ENCODE data around the gene DNASE2B.

The DNASE2B gene

GRCh38 chr1:84398175-84399155 lies at the start of gene DNASE2B:
DNASE2B (plus strand) TSS chr1:84398484; CDS start chr1:84398565, 81 bp downstream.
- DNase-seq: no peak

DNA sequence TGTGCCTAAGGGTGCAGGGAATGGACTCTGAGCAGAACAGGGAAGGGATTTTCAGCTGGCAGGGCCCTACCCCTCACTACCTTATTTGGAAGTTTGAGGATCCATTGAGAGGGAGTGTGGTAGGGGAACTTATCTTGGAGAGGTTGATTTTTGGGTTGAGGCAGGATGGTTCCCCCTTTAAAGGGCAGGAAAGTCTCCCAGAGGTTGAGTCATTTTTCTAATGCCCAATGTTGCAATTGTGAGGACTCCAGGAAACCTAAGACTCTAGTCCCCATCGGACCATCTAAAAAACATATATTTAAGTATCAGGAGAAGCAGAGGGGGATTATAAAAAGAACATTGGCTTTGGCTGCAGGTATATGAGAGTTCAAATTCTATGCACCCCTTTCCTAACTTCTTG lies 49.5 kb upstream of the DNASE2B start:
- DNase-seq: no peak

- no peak for DNase-seq
Measured at GRCh38 chr1:84350104-84350503, 48.2 kb upstream of the DNASE2B start.

DNA sequence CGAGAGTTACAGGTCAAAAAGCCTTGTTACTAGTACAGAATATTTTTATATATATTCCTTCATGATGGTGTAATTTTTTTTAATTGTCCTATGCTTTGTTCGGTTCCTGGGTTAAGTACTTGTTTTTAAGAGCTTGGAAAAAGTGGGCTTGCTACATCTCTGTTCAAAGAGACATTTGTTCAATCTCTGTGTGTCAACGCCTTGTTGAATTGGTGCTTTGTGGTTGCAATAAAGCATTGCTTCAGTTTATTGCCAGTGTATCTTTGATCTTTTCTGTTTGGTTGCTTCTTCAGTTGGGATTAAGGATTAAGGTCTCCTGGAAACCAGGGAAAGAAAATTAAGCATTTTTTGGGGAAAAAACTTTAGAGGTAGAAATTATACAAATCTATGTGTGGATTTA lies 47.7 kb upstream of the DNASE2B start:
- DNase-seq: no peak

DNA sequence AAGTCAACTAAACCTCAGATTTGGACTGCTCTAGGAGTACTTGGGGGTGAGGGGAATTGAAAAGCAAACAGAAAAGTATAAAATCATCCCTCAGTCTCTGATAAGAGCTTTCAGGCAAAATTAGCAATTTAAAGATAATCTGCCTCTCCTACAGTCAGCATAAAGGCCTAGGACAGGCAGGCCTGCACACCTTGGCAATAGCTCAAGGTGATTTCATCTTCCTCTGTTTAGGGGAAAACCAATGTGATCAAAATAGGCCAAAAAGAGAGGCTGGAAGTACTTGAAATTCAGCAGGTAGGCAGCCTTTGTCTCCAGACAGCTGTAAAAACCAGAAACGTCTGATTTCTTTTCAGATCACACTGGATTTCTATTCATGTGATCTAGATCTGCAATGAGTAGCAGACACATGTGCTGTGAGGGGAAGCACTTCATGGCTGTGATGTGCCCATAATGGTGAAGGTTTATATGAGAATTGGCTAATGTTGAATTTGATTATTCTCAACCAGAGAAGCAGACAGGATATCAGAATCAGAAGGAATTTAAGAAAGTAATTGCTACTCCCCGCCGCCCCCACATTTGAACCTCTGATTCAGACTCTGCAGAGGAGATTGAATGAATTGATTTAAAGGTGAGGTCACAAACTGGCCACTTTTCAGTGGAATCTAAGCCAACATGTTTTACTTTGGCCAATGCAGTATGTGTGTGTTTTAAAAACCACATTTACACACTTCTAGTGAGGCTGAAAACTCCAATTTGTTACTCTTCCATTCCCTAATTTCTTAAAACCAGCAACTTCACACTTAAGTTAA lies 45.8 kb upstream of the DNASE2B start:
- DNase-seq: no peak

- DNase-seq: no peak
Measured at GRCh38 chr1:84353695-84354094, 44.6 kb upstream of the DNASE2B start.

DNA sequence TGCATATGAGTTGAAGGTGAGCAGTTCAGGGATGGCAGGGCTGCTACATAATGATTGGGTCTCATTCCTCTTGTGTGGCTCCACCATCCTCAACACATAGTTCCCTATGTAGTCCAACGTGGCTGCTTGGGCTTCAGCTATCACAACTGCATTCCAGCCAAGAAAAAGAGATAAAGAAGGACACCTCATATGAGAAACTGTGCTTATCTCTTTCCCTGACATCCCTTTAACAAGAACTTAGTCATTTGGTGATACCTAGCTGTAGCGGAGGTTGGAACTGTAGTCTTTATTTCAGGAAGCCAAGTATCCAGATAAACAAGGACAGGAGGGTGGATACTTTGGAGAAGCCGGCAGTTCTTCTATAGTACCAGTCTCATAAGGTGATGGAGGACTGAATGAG lies 42.7 kb upstream of the DNASE2B start:
- no peak for DNase-seq

DNA sequence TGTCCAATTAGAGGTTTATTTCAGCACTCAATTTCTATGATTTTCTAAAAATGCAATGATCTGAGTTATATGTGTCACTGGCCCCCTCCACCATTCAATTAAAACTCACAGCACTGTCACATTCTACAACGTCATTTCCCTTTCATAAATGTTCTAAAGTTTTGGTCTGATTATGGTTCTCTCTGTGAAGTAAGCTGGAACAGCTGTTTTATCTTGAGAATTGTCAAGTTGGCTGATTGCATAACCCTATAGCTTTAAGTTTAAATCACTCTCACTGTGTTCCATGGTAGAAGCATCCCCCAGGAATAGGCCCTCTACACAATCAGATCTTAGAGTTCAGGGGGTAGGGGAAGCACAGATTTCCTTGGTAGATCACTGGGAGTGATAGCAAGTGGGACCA lies 41.4 kb upstream of the DNASE2B start:
- DNase-seq: no peak

DNA sequence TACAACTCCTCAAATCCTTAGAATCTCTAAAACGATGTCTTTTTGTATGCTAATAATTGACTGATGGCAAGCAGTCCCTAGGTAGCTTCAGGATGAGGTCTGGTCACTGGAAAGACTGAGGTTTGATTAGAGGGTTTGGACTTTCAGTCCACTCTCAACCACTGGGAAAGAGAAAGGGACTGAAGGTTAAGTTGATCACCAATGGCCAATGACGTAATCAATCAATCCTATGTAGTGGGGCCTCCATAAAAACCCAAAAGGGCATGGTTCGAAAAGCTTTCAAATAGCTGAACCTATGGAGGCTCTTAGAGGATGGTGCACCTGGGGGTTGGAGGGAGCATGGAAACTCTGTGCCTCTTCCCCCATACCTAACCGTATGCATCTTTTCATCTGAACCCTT lies 39.6 kb upstream of the DNASE2B start:
- DNase-seq: no peak

DNA sequence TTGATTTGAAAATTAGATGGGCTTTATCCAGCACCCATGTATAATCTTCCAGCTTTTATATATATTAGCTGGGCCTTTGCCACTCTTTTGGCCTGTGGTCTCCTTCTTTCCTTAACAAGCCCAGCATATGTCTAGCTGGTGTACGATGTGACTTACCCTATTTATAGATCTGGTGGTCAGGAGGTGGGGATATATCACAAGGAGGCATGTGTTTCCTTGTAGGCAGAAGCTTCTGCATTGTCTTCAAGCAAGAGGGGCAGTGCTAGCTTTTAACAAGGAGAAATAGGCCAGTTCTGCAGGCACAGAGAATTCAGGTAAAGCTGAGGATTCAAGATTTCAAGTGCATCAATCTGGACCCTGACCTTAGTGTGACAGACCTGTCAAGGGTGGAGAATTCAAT lies 38.0 kb upstream of the DNASE2B start:
- DNase-seq: no peak

DNA sequence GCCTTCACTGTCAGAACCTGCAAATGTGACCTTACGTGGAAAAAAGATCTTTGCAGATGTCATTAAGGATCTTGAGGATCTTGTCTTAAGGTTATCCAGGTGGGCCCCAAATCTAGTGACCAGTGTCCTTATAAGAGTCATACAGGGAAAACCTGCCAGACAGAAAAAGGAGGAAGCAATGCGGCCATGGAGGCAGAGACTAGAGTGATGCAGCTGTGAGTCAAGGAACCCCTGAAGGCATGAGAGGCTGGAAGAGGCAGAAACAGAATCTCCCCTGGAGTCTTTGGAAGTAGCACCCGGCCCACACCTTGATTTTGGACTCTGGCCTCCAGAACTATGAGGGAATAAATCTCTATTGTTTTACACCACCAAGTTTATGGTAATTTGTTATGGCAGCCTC lies 36.5 kb upstream of the DNASE2B start:
- no peak for DNase-seq

- no peak for DNase-seq
Measured at GRCh38 chr1:84363019-84363418, 35.3 kb upstream of the DNASE2B start.

DNA sequence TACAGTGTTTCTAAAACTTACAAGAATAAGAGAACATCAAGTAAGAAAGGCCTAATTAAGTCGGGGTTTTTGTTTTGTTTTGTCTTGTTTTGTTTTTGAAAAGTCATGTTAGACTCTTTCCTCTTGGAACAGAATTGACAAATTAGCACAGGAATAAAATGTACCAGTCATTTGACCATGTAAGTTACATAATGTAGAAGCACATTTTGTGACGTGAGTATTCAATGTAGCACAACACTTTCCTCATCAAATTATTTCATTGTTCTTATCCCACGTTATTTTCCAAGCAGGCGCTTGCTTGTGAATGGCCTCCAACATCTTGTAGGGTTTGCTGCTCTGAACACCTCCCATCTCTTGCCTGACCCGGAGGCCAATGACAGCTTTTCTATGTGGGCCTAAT lies 34.7 kb upstream of the DNASE2B start:
- DNase-seq: no peak

- peak; percentile 12 for DNase-seq
Measured at GRCh38 chr1:84365225-84366221, 32.8 kb upstream of the DNASE2B start.

DNA sequence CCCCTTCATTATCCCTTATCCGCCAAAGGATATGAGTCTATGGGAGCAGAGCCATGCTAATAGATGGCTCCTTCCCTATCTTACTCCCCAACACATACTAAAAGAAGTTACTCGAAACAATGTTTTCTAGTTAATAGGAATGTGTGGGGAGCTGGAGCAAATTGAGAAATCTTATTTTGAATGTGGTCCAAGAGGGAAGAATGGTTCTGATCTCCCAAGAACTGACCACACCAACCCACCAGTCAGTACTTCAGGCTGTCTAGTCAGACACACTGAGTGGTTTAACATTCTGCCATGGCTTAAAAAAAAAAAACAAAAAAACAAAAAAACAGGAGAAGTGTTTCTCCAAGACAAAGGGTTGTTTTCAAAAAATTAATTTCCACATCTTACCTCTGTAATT lies 31.5 kb upstream of the DNASE2B start:
- DNase-seq: no peak

DNA sequence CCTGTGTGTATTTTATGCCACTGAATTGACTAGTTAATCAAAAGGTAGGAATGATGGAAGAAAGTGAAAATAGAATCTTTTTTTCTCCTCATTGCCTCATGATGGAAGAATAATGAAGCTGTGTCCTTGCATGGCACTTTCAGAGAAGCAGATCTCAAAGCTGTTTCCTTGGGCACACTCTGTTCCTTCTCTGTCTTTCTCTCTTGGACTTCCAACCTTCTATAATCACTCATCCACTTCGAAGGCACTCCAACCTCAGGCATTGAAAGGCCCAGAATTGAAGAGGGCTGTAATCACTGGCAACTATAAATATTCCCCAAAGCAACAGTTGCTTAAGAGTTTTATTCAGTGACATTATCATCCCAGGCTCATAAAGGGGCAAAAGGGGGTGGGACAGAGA lies 31.1 kb upstream of the DNASE2B start:
- no peak for DNase-seq

DNA sequence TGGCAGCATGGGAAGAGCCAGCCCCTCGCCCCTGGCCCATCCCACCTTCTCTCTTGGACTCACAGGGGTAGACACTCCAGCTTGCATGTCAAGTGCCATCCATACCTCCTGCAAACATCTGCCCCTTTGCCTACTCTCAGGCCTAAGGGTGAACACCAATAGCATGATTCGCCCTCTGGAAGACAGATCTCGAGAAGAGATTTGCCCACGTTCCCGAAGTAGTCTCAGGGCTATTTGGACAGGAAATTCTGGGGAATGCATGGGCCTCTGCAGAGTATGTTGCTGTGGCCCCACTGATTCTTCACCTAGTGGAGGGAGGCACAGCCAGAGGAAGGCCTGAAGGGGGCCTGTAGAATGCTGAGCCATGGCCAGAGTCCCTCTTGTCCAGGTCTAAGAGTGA lies 29.8 kb upstream of the DNASE2B start:
- no peak for DNase-seq

DNA sequence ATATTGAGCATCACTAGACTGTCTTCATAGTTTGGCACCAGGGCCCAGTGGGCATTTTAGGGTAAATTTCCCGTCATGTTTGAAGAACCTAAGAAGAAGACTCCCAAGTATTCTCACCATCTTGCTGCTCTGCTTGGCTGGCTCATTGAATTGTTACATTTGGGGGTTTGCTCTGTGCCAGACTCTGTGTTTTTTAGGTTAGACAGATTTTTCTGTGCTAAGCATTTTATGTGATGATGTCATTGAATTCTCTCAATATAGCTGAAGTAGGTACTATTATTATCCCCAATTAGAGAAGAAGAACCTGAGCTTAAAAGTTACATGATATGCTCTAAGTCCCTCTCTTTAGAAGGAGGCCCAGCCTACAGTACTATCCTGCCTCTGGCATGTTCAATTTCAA lies 28.0 kb upstream of the DNASE2B start:
- no peak for DNase-seq

DNA sequence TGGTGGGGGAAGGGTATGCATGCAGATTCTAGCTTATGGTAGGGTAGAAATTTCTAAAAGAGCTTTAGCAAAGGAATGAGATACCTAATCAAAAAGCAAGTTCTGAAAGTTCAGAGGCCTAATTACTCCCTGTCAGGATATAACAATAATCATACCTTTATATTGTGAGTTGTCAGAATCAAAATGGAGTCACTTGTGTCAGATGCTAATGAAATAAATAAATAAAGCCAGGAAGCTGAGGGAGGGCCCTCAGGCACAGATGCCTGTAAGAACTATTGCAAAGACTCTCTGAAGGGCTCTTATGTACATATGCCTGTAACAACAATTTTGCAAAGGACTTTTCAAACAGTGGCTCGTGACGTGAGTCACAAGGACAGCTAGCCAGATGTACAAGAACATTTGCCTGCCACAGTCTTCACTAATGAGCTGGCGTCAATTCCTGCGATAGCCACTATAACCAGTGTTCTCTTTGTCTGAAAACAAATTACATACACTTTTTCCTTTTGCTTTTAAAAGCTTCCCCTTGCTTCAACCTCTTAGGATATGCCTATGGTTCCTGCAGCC lies 27.4 kb upstream of the DNASE2B start:
- DNase-seq: no peak

- no peak for DNase-seq
Measured at GRCh38 chr1:84373436-84374141, 24.7 kb upstream of the DNASE2B start.

DNA sequence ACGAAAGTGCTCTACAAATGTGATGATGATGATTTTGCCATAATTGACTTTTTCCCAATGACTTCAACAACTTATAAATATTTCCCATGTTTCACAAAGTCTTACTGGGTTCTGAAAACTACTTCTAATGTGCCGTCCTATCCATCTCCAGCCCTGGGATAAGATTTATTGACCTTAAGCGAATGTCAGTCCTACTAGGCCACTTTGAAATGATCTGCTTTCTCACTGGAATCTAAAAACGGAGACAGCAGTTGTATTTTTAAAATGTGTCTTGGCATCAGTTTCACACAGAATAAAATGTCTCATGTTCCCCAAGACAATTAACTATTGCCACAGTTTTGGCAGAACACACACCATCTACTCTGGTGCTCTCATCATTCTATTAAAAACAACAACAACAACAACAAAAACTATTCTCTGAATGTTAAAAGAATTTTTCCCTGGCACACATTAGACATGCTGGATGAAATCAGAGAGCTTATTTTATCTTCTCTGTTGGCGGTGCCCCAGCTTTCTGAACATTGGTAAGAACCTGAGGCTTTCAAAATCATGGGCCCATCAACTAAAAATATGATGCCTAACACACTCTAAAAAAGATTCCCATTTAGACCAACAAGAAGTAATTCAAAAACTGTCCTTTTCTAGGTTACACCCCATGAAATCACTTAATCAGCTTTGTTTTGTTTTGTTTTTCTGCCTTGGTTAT lies 23.1 kb upstream of the DNASE2B start:
- DNase-seq: no peak
